Ramos (cell line): ENCODE results near the gene SQOR.

ENCODE experiments used
- in situ Hi-C: fragments of 300-500 bp; cut with MboI; formaldehyde crosslinking; loops from one replicate; pipeline ENCODE4 v1.14.3; 2022; ENCODE audit warnings: low sequenced_read_pairs; ENCODE audit not compliant: unreplicated experiment

Gene SQOR

DNA sequence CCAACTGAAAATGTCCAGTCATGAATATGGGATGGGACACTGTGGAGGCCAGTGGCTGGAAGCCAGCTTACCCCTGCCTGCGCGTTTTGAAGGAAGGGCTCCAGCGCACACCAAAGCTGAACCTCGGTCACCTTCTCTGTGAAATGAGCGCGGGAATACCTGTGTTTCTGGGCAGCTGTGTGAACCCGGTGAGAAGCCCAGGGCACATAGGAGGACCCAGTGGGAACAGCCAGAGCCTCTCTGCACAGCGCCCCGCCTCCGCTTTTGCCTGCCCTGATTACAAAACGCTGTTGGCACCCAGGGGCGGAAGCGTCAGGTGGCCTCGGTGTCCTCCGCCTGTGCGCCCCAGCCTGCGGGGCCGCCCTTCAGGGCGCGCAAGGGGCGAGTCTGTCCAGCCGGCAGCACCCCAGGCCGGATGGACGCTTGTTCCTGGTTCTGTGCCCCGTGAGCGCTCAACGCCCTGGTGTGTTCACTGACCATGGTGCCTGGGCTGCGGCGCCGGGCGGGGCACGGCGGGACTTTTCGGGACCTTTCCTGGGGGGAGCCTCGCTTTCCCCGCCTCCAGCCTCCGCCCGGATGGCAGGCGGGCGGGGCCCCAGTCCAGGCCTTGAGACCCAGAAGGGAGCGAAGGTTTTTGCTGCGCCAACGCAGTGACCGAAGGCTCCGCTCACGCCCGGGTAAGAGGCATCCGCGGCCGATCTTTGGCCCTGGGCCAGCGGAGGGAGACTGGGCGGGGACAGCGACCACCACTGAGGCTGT lies at the start of gene SQOR:
Gene SQOR (plus strand): TSS at position 598 of the 759 bp plus-strand sequence. CDS start 23,895 bp downstream, outside the sequence.
- in situ Hi-C loops = no loop called here

DNA sequence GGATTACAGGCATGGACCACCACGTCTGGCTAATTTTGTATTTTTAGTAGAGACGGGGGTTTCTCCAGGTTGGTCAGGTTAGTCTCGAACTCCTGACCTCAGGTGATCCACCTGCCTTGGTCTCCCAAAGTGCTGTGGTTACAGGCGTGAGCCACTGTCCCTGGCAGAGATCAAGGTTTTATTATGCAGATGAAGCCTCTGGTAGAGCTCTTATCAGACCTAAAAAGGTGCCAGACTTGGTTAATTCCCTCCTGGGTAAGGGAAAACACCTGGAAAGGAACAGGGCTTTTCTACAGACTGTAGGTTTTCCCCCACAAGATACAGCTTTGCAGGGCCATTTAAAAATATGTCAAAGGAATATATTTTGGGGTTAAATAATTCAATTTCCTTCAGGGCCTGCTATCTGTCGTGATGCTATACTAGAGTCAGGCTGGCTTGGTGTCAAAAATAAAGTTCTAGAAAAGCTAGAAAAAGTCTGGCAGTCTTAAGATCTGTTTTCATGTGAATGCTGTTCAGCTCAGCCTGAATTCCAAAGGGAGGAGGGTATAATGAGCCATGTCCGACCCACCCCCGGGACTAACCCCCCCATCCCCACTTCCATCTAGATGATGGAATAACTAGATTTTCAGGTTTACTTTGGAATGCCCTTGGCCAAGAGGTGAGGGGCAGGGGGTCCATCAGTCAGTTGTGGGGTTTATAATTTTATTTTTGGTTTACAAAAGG lies 49.6 kb upstream of the SQOR start:
- in situ Hi-C loops = no loop called here

DNA sequence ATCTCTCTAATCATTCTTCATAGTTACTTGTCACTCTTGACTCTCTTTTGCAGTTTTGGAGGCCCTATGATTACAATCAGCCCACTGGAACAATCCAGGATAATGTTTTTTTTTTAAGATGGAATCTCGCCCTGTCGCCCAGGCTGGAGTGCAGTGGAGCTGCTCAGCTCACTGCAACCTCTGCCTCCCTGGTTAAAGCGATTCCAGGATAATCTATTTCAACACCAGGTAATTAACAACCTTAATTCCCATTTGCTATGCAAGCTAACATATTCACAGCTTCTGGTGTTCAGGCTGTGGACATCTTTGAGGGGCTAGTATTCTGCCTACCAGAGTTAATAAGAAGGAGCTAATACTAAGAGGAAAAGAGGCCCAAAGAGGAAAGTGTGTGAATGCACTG lies 48.7 kb upstream of the SQOR start:
- in situ Hi-C loops = no loop called here

DNA sequence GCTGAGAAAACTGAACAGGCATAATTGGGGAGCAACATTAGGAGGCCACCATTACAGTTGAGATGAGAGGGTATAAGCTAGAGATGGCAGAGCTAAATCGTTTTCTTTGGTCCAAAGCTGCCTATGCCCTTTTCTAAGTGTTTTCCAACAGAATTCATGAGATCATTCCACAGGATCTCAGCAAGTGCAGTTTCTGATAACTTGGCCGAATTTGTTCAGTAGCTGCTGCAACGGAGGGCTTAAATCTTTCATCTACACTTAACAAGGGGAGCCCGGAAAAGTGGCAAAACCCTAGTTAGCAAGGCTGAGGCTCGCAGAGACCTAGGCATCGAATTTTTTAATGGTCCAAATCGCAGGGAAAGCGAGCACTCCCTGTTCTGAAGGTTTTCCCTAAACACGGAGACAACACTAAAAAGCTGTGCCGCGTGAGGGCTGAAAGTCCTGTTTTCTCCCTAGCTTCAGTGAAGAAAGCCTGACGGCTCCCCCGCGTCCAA lies 48.2 kb upstream of the SQOR start:
- in situ Hi-C loops = no loop called here

DNA sequence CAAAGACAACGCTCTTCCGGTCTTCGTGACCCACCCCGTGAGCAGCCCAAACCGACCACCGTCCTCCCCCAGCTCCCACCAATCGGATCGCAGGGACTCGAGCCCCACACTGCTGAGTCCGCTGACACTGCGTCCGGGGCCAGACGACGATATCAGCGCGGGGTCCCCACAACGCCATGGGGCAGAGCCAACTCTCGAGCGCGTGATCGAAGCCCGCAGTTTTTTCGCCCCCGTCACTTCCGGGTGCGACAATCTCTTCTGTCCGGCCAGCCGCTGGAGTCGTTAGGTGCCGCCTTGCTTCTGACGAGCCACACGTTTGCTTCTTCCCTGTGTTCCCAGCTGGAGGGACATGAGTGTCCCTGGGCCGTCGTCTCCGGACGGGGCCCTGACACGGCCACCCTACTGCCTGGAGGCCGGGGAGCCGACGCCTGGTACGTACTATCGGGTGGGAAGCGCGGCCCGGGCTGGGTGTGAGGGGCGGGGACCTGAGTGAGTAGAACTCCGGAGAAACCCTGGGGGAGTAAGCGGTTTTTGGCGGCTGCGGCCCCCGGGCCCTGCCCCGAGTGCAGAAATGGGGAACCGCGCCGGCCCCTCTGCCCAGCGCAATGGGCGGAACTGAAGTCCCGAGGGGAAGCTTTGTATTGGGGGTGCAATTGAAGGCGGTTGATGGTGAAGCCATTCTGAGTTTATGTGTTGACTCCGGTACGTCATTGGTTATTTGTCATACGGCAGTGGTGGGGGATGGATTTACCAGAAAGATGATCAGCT lies 47.5 kb upstream of the SQOR start, which contains the start of gene BLOC1S6:
Gene BLOC1S6 (plus strand): TSS at position 285 of the 768 bp plus-strand sequence. CDS start 65 bp downstream, at position 350.
- in situ Hi-C loops = no loop called here

DNA sequence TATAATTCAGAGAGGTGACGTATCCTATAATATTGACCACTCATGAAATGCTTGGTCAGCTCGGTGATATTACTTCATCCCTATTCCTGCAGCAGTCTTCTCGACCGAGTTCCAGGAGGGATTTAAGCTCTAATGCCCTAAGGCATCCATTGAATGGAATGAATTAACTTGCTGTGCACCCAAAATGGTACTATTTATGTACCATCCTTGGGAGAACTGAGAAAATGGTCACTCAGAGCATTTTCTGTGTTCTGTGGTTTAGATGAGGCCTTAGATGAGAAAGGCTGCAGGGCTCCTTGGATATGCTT lies 47.0 kb upstream of the SQOR start:
- in situ Hi-C loops = no loop called here

DNA sequence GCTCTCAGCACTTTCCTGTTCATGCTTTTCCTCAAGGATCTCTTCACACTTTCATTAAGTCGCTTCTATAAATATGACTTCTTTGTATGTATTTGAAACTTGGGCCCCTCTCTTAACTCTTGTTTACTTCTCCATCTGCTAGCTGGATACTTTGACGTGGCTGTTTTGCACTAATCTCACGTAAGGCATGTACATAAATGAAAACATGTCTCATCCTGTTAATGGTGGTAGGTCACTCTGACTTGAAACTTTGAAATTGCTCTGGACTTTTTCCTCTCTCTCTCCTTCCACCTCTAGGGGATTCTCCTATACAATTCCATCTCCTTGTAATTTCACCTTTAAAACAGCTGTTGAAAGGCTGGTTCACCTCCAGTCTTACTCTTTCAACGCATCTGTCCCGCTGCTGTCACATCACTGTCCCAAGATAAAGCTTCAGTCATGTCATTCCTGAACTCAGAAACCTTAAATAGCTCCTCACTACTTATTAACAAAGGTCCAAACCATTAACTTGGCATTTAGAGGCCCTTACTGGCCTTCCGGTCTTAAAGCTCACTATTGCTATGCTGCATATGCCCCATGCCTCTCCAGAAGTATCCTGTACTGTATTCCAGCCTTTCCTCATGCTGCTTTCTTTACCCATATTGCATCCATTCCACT lies 46.5 kb upstream of the SQOR start:
- in situ Hi-C loops = no loop called here

DNA sequence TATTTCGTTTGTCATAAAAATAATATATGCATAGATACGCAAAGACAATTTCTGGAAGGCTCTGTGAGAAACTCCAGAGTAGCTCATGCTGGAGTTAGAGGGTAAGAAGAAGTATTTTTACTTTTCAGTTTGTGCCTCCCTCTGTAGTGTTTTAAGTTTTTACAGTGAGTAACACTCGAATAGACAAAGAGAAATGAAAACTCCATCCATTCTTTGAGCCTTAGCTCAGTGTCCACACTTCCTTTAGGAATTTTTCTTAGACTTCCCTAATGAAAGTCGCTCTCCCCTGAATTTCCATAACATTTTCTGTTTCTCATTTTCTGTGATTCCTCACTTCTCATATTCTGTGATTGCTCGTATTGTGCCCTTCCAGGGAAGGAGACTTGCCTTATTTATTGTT lies 45.6 kb upstream of the SQOR start:
- in situ Hi-C loops = no loop called here

DNA sequence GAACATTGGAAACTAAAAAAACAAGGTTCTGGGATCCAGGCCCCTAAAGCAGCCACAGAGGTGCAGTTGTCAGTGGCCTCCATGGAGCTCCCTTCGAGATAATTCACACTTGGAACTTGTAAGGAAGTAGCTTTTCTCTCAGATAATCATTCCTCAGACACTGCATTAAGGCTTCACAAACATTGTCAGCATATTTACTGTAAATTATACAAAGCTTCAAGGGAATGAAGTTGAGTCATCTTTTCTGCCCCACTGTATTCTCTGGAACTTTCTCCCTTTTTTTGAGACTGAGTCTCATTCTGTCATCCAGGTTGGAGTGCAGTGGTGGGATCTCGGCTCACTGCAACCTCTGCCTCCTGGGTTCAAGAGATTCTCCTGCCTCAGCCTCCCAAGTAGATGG lies 40.5 kb upstream of the SQOR start:
- in situ Hi-C loops = no loop called here

DNA sequence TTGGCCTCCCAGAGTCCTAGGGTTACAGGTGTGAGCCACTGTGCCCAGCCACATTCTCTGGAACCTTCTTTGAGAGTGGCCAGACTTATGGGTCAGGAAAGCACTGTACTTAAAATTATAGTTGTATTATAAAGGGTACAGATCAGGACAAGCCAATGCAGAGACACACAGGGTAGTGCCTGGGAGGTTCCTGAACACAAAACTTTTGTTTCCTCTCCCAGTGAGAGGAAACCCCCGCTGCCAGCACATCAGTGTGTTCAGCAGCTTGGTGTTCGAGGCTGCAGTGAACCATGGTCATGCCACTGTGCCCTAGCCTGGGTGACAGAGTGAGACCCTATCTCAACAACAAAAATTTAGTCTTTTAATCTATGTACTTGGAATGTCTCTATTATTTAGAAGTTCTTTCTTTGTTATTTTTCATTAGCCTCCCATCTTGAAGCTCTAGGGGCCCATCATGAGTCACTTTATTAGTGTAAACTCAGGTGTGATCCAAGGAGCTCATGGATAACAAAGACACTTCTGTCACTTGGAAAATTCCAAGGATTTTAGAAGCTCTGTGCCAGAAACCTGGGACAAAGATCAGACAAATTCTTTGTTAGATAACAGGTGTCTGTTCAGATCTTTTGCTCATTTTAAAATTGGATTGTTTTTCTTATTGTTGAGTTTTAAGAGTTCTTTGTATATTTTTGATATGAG lies 39.8 kb upstream of the SQOR start:
- in situ Hi-C loops = no loop called here

DNA sequence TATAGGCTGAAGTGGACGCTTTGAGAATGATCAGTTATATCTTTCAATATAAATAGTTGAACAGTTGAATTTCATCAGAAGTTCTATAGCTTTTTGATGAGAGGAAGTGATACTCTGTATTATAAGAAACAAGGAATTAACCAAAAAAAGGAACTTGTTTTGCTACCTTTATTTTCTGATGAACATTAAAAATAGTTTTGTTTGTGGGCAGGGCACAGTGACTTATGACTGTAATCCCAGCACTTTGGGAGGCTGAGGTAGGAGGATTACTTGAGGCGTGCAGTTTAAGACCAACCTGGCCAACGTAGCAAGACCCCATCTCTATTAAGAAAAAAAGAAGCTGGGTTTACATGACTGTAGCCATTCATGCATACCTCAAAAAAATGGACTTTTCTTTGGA lies 30.9 kb upstream of the SQOR start:
- in situ Hi-C loops = loop anchor here (10.0 kb wide), 1 partner anchor 419 kb away; the partner anchor contains the start of gene SHF

DNA sequence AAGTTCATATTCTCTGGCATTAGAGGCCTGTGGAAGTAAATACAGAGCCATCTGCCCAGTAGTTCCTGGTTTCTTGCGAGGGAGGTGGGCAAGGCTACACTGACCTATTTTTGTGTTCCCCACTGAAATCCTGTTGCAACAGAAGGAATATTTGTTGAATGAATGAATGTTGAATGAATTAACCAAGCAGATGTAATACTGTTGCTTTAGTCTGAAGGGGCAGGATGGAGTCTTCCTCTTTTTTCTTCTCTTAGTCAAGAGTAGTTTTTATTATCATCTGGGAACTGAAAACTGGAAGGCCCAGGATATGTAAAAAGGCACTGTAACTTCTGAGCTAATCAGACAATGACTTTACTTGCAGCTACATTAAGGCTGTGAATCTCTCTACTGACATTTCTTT lies 30.5 kb upstream of the SQOR start:
- in situ Hi-C loops = loop anchor here (10.0 kb wide), 1 partner anchor 420 kb away; the partner anchor contains the start of gene SHF

DNA sequence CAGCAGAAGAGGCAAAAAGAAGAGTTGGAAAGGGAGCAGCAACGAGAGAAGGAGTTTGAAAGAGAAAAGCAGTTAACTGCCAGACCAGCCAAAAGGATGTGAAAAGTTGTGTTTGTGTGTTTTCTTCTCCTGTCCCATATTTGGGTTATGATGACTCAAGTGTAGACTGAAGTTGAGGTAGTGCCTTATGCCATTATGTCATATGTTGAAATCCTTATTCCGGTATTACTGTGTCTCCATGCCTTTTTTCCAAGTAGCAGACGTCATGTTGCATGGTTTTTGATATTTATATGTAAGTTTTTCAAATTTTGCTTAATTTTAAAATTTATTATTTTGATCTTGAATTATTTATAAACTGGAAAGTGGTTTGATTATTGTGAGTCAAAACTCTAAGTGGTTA lies 28.4 kb upstream of the SQOR start:
- in situ Hi-C loops = loop anchor here (10.0 kb wide), 1 partner anchor 422 kb away; the partner anchor contains the start of gene SHF

DNA sequence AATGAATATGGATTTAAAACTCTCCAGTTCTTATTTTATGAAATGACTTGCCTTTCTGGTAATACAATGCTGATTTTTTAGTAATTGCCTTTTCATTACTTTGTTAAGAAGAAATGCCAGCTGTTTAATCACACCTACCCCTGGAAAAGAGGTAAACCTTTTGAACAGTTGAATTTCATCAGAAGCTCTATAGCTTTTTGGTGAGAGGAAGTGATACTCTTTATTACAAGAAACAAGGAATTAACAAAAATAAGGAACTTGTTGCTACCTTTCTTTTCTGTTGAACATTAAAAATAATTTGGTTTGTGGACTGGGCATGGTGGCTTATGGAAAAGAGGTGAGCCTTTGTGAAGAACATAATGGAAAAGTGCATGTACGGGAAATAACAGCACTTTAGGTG lies 28.0 kb upstream of the SQOR start:
- in situ Hi-C loops = loop anchor here (10.0 kb wide), 1 partner anchor 422 kb away; the partner anchor contains the start of gene SHF

DNA sequence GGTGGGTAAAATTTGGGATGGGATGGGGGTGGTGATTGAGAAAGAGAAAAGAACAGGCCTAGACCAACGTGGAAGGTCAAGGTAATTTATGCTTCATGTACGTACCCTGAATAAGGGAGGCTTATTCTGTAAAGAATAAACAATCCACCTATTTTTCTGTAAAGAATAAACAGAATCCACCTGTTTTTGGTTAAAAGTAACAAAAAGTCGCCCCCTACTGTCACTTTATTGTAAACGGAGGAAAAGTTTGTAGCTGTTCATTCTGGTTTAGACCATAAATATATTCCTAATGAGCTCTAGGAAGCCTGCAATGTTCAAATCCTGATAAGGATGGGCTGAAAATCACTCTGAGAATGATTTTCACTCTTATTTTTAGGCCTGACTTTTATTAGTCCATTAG lies 23.5 kb upstream of the SQOR start:
- in situ Hi-C loops = loop anchor here (5.0 kb wide), 1 partner anchor 84 kb away; no protein-coding TSS in a partner anchor

DNA sequence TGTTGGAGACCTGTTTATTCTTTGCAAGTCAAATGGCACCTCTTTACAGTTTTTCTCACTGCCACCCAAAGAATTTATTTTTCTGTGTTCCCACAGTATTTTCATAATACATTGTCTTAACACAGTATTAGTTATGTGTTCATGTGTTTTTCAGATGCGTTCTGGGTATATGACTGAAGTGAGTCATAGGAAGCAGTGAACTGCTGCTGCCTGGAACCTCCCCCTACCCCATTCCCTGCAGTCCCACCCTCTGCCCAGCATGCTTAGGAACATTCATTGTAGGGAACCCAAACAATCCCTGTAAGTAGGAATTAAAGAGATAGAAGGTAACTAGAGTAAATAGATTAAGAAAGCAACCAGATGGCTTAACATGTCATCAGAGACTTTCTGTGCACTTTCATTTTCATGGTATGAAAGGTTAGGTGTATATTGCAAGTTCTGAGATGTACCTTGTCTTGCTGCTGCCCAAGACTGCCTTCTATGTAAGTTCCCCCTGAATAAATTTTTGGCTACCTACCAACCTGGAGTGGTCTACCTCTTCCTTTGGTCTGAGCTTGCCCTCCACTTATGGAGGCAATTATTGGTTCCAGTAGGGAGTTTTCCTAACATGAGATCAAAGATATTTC lies 21.9 kb upstream of the SQOR start:
- in situ Hi-C loops = loop anchor here (5.0 kb wide), 1 partner anchor 86 kb away; no protein-coding TSS in a partner anchor

DNA sequence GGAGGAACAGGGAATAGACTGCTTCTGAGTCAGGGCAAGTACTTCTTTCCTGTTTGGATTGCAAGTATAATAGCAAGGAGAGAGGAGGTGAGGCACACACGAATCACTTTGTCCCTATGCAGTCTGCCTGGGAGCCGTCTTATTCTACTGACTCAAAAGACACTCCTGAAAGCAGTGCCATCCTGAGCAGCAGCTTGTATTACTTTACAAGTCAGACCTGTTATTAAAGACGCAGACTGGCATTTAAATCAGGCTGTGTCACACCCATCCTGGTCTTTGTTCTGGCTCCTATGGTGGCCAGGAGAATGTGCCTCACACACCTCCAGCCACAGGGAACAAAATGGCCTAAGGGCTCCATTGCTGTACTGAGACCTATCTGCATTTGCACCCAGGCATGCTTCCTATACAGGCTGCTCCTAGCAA lies 17.9 kb upstream of the SQOR start:
- in situ Hi-C loops = no loop called here

DNA sequence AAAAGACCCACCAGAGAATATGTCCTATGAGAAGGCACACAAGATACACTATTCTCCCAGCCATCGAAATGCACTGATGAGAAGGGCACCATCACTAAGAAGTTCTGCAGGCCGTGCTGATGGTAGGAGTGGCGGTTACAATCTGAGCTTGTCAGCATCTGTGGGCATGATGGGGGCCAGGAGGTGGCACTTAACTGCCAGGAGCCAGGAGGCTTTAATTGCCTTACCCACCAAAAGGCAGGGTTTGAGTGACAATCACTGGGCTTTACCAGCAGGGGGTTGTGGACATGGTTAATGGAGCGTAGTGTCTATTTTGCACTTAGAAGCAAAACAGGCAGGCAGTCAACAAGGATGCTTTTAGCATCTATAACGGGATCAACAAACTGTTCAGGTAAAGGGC lies 16.0 kb upstream of the SQOR start:
- in situ Hi-C loops = no loop called here

DNA sequence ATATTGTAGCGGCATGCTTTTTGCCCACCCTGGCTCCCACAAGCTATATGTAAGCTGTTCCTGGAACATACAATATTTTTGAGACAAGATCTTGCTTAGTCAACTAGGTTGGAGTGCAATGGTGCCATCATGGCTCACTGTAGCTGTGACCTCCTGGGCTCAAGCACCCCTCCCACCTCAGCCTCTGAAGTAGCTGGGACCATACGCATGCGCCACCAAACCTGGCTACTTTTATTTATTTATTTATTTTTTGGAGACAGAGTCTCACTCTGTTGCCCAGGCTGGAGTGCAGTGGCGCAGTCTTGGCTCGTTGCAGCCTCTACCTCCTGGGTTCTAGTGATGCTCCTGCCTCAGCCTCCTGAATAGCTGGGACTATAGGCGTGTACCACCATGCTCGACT lies 6.7 kb upstream of the SQOR start:
- in situ Hi-C loops = no loop called here
